Prostate gland (tissue), 2 donors: ENCODE results near the gene ADAMTS2. TPM values are rescaled to one million over a fixed set of nuclear protein-coding genes. Genes with fewer than 3 reads are reported as not detected.

Source experiments
- DNase-seq: peaks from one replicate; pipeline ENCODE4 v3.0.0-alpha.2; 2019; ENCODE audit warnings: low spot score
- H3K27ac ChIP-seq, 2 donors: fragments of 200-600 bp; sonication (generic); 2 replicates each; pipeline ENCODE4 v1.5.1; 2017 to 2019
- H3K27me3 ChIP-seq: fragments of 200-600 bp; sonication (generic); replicated peaks from 2 replicates; pipeline ENCODE4 v1.5.1; 2019; ENCODE audit not compliant: insufficient read depth
- H3K36me3 ChIP-seq, 2 donors: fragments of 200-600 bp; sonication (generic); 1 replicate in 1 of 2; 2 replicates in 1 of 2; pipeline versions ENCODE4 v1.5.1 to v1.8.1; 2017 to 2019
- H3K4me1 ChIP-seq: fragments of 200-600 bp; sonication (generic); replicated peaks from 2 replicates; pipeline ENCODE4 v1.5.1; 2019
- H3K4me3 ChIP-seq, 2 donors: fragments of 200-600 bp; sonication (generic); 2 replicates each; pipeline ENCODE4 v1.5.1; 2017 to 2019
- H3K9me3 ChIP-seq: fragments of 200-600 bp; sonication (generic); 2 replicates; pipeline ENCODE4 v1.5.1; 2017
- POLR2A ChIP-seq: fragments of 450-650 bp; IDR thresholded peaks from one replicate; pipeline ENCODE4 v1.6.1; 2016; ENCODE audit warnings: antibody characterized with exemption, mild to moderate bottlenecking
- POLR2AphosphoS5 ChIP-seq: sonication (generic); formaldehyde crosslinking; IDR thresholded peaks from one replicate; pipeline ENCODE4 v1.6.1; 2017; ENCODE audit warnings: antibody characterized with exemption
- WGBS: methylation state at CpG from one replicate; pipeline ENCODE4 v1.1.5; 2018; 5-methylcytosine and 5-hydroxymethylcytosine counted together
- intact Hi-C: fragments of 100-400 bp; cut with DNase I; formaldehyde crosslinking; loops from one replicate; pipeline ENCODE4 v1.14.2; 2022
- total RNA-seq, 2 donors: library from RNA; depleted of rRNA; stranded (reverse); fragments of >200 nt; gene quantifications; one replicate each; pipeline ENCODE4 v1.1.0, GENCODE V29; 2016
- TF ChIP-seq, protein P1 (sequence below), 4 experiments: fragments of 200-600 bp in 2 of 4; fragments of 450-650 bp in 2 of 4; sonication (generic) in 2 of 4; IDR thresholded peaks; 1 replicate in 3 of 4; 2 replicates in 1 of 4; pipeline ENCODE4 v1.5.1; 2016 to 2019; ENCODE audit warnings: antibody characterized with exemption in 4 of 4, mild to moderate bottlenecking in 2 of 4, moderate library complexity in 2 of 4

Gene ADAMTS2
- total RNA-seq, 2 donors from 2014 or later, result 2.0 to 20.3 TPM

GRCh38 chr5:179188636-179189035, 156.6 kb downstream of the ADAMTS2 start:
- Histone ChIP-seq H3K4me1 (no peaks in the 10 kb centered on the region), H3K36me3 (no peaks in the 10 kb centered on the region), H3K4me3 (no peak overlapping the region), H3K27ac (no peak overlapping the region), H3K9me3 (no peaks in the 10 kb centered on the region), H3K27me3 (no peaks in the 10 kb centered on the region)
- intact Hi-C loops, result no loop called here
- WGBS, result 71% methylated on average over 9 of the region's 9 CpGs
- TF ChIP-seq, protein P1, sequence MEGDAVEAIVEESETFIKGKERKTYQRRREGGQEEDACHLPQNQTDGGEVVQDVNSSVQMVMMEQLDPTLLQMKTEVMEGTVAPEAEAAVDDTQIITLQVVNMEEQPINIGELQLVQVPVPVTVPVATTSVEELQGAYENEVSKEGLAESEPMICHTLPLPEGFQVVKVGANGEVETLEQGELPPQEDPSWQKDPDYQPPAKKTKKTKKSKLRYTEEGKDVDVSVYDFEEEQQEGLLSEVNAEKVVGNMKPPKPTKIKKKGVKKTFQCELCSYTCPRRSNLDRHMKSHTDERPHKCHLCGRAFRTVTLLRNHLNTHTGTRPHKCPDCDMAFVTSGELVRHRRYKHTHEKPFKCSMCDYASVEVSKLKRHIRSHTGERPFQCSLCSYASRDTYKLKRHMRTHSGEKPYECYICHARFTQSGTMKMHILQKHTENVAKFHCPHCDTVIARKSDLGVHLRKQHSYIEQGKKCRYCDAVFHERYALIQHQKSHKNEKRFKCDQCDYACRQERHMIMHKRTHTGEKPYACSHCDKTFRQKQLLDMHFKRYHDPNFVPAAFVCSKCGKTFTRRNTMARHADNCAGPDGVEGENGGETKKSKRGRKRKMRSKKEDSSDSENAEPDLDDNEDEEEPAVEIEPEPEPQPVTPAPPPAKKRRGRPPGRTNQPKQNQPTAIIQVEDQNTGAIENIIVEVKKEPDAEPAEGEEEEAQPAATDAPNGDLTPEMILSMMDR (IDR thresholded peaks at IDR 0.05), result no peak
- no peak for TF ChIP-seq POLR2A
- no peak for TF ChIP-seq POLR2AphosphoS5
- no peak for DNase-seq

DNA sequence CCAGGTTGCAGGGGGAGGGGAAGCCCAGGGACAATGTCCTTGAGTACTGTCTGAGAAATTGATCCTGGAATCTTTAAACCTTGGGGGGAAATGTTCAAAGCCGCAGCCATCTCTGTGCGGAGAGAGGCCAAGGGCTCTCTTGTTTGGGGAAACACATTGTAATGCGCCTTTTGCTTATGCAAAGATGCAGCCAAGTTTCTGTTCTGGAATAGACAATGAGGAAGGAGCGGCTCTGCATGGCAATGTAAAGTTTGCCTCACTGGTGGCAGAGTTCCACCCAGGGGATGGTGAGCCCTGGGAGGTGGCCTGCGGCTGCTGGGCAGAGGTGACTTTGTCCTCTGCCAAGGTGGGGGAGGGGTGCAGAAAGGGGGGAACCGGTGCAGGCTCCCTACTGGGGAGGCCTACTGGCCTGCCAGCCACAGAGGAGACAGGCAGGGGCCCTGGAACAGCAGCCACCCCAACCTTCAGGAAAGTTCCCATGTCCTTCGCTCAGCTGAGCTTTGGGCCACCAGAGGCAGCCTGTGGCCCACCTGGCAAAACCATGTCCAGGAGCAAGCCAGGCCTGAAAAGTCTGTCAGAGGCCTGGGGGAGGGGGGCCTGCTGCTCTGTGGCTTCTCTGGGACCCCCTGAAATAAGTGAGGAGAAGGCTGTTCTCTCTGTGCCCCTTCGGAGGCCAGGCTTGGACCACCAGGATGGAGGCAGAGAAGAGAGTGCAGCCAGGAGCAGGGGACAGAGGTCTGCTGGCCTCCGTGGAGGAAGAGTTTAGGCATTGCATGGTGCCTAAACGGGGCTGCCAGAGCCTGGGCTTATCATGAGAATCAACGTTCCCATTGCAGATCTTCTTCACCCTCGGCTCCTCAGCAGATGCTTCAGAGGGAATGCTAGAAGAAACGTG, 157.3 kb downstream of the ADAMTS2 start:
- Histone ChIP-seq H3K27ac (no peak overlapping the region), H3K4me1 (no peaks in the 10 kb centered on the region), H3K27me3 (no peaks in the 10 kb centered on the region), H3K4me3 (no peak overlapping the region), H3K36me3 (no peaks in the 10 kb centered on the region), H3K9me3 (no peaks in the 10 kb centered on the region)
- intact Hi-C loops, result no loop called here
- TF ChIP-seq, protein P1 (IDR thresholded peaks at IDR 0.05), result no peak
- TF ChIP-seq POLR2A (no peak), POLR2AphosphoS5 (no peak)
- DNase-seq, result no peak
- WGBS, result 73% methylated on average over 13 of the region's 13 CpGs

DNA sequence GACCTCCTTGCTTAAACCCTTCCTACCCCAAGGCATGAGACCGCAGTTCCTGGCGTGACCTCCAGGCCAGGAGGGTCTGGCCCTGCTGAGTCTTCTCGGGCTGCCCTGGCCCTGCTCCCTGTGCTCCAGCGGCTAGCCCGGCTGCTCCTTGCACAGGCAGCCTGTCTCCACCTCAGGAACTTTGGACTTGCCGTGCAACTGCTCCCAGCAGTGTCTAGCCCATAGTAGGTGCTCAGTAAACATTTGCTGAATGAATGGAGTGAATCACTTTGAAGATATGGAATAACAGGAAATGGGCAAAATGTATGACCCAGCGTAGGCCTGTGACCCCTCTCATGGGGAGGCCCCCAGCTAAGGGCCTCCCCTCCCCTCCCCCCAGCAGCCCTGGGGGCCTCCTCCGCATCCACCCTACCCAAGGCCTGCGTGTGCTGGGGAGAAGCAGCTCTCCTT, 158.0 kb downstream of the ADAMTS2 start:
- intact Hi-C loops, result no loop called here
- DNase-seq, result no peak
- no peaks in the 10 kb centered on the region for H3K9me3 ChIP-seq
- H3K4me1 ChIP-seq, result no peaks in the 10 kb centered on the region
- 93% methylated on average over 9 of the region's 9 CpGs for WGBS
- H3K27ac ChIP-seq, result no peak overlapping the region
- no peak for TF ChIP-seq POLR2A
- TF ChIP-seq, protein P1 (IDR thresholded peaks at IDR 0.05), result no peak
- TF ChIP-seq POLR2AphosphoS5, result no peak
- H3K36me3 ChIP-seq, result no peaks in the 10 kb centered on the region
- no peaks in the 10 kb centered on the region for H3K27me3 ChIP-seq
- H3K4me3 ChIP-seq, result no peak overlapping the region

- intact Hi-C loops, result no loop called here
- Histone ChIP-seq H3K4me1 (no peaks in the 10 kb centered on the region), H3K36me3 (no peaks in the 10 kb centered on the region), H3K27ac (no peak overlapping the region), H3K27me3 (no peaks in the 10 kb centered on the region), H3K4me3 (no peak overlapping the region), H3K9me3 (no peaks in the 10 kb centered on the region)
- no peak for DNase-seq
- WGBS, result 81% methylated on average over 12 of the region's 12 CpGs
- TF ChIP-seq, protein P1 (IDR thresholded peaks at IDR 0.05), result no peak
- TF ChIP-seq POLR2A, result no peak
- no peak for TF ChIP-seq POLR2AphosphoS5
Observed at GRCh38 chr5:179186801-179187200, 158.5 kb downstream of the ADAMTS2 start.

DNA sequence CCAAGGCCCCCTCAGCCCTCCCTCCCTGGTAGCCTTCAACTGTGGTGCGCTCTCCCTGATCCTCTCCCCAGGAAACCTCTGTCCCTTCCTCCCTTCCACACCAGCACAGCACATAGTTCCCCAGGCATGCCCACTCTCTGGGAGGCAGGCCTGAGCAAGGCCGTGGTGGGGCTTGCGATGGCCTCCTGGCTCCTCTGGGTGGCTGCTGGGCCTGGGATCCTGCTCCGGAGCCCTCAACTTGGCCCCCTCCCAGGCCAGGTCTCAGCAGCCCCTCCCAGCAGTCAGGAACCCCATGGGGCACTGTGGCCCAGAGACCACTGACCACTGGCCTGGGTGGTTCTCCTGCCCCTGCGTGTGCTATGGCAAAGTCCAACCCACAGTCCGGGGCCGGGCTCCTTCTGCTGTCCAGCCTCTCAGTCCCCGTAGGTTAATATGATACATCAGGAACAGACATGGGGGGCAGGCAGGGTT, 159.3 kb downstream of the ADAMTS2 start:
- Histone ChIP-seq H3K27ac (no peak overlapping the region), H3K4me3 (no peak overlapping the region), H3K4me1 (no peaks in the 10 kb centered on the region), H3K27me3 (no peaks in the 10 kb centered on the region), H3K9me3 (no peaks in the 10 kb centered on the region), H3K36me3 (no peaks in the 10 kb centered on the region)
- WGBS, result 84% methylated on average over 8 of the region's 8 CpGs
- TF ChIP-seq POLR2A, result no peak
- TF ChIP-seq, protein P1 (IDR thresholded peaks at IDR 0.05), result no peak
- no peak for DNase-seq
- intact Hi-C loops, result no loop called here
